Activated CD4-positive, alpha-beta T cell treated with anti-CD3 and anti-CD28 coated beads, Interleukin-10, Interleukin-2, amounts not matched to agents 100 ng/mL and 50 ng/mL, durations not matched to agents 16 hours and 8 hours (primary cell): ENCODE data around the gene SURF4.
"Not testable (repeated sequence)": the region's sequence is repeated elsewhere in the genome, so short reads cannot be mapped to it uniquely, and the experiment has no call there.

Experiments
- DNase-seq: peaks from one replicate; pipeline ENCODE4 v3.0.0-alpha.2; 2020

The SURF4 gene

GRCh38 chr9:133331641-133332380 is 44.0 kb downstream of the SURF4 start:
- no peak for DNase-seq

- no peak for DNase-seq
Observed at GRCh38 chr9:133331221-133331620, 44.6 kb downstream of the SURF4 start.

GRCh38 chr9:133329306-133330156 is 46.3 kb downstream of the SURF4 start:
- DNase-seq, result not testable (repeated sequence)

- DNase-seq, result no peak
Observed at GRCh38 chr9:133327834-133328484, 47.9 kb downstream of the SURF4 start.

GRCh38 chr9:133327021-133327420 is 48.8 kb downstream of the SURF4 start:
- not testable (repeated sequence) for DNase-seq

- DNase-seq, result no peak
Observed at GRCh38 chr9:133323991-133324703, 51.7 kb downstream of the SURF4 start.

- DNase-seq, result no peak
Observed at GRCh38 chr9:133323211-133323610, 52.6 kb downstream of the SURF4 start.

GRCh38 chr9:133322701-133323100 is 53.2 kb downstream of the SURF4 start:
- no peak for DNase-seq

- no peak for DNase-seq
Observed at GRCh38 chr9:133321411-133321935, 54.4 kb downstream of the SURF4 start.

- no peak for DNase-seq
Observed at GRCh38 chr9:133320421-133320881, 55.4 kb downstream of the SURF4 start.

- DNase-seq, result not testable (repeated sequence)
Observed at GRCh38 chr9:133317551-133317950, 58.3 kb downstream of the SURF4 start.

GRCh38 chr9:133315997-133316396 is 59.9 kb downstream of the SURF4 start:
- no peak for DNase-seq
